ENCODE measurements around the gene AP3S1. TPM values are rescaled to one million over a fixed set of nuclear protein-coding genes. Genes with fewer than 3 reads are reported as not detected.

AP3S1 gene
- total RNA-seq, 1 donor from 2014 or later = 133 TPM

- no peaks in the 10 kb centered on the region for H3K4me1 Mint-ChIP-seq (ENCODE audit: low read depth)
- no peak for TF ChIP-seq CTCF (IDR thresholded peaks at IDR 0.05)
- H3K27me3 Mint-ChIP-seq (ENCODE audit: low read depth) = peaks cover 3% of the 10 kb centered on the region
- DNase-seq (ENCODE audit: low spot score) = no peak
- H3K27ac Mint-ChIP-seq (ENCODE audit: unreplicated experiment) = no peak within 1 kb of the TSS
- no peaks in the 10 kb centered on the region for H3K36me3 Mint-ChIP-seq (ENCODE audit: low read depth)
- H3K9me3 Mint-ChIP-seq (ENCODE audit: low read depth) = peaks cover 4% of the 10 kb centered on the region
- H3K4me3 Mint-ChIP-seq (ENCODE audit: unreplicated experiment) = no peak within 1 kb of the TSS
Observed at GRCh38 chr5:115962239-115962564, 120.5 kb downstream of the AP3S1 start, which contains the start of gene LVRN. LVRN (plus strand) TSS chr5:115962475; CDS start chr5:115962618, 143 bp downstream.

GRCh38 chr5:115962565-115963402, 121.0 kb downstream of the AP3S1 start:
- no peak for TF ChIP-seq CTCF (IDR thresholded peaks at IDR 0.05)
- DNase-seq (ENCODE audit: low spot score) = peak; percentile 94
- Mint-ChIP-seq H3K27me3 (ENCODE audit: low read depth) (peaks cover 3% of the 10 kb centered on the region), H3K27ac (ENCODE audit: unreplicated experiment) (no peak overlapping the region), H3K4me3 (ENCODE audit: unreplicated experiment) (no peak overlapping the region), H3K9me3 (ENCODE audit: low read depth) (peaks cover 4% of the 10 kb centered on the region), H3K4me1 (ENCODE audit: low read depth) (no peaks in the 10 kb centered on the region), H3K36me3 (ENCODE audit: low read depth) (no peaks in the 10 kb centered on the region)

- Mint-ChIP-seq H3K36me3 (ENCODE audit: low read depth) (no peaks in the 10 kb centered on the region), H3K27ac (ENCODE audit: unreplicated experiment) (no peak overlapping the region), H3K4me3 (ENCODE audit: unreplicated experiment) (no peak overlapping the region), H3K27me3 (ENCODE audit: low read depth) (peaks cover 3% of the 10 kb centered on the region), H3K9me3 (ENCODE audit: low read depth) (peaks cover 4% of the 10 kb centered on the region), H3K4me1 (ENCODE audit: low read depth) (no peaks in the 10 kb centered on the region)
- TF ChIP-seq CTCF (IDR thresholded peaks at IDR 0.05) = no peak
- no peak for DNase-seq (ENCODE audit: low spot score)
Observed at GRCh38 chr5:115963566-115963965, 121.8 kb downstream of the AP3S1 start.

Other genes starting within 250 kb of the AP3S1 start
- 3.2 to 4.7 TPM (median 4.0 TPM) in 3 replicates for gene TICAM2, start 239.5 kb upstream of the AP3S1 start, total RNA-seq
- 122 to 146 TPM (median 132 TPM) in 3 replicates for gene TMED7, start 215.9 kb upstream of the AP3S1 start, total RNA-seq
- gene CDO1, start 25.3 kb upstream of the AP3S1 start, total RNA-seq = 2.8 to 7.1 TPM (median 3.3 TPM) in 3 replicates
- gene ATG12, start 370 bp upstream of the AP3S1 start, total RNA-seq = 45.4 to 57.9 TPM (median 48.0 TPM) in 3 replicates
- 0.19 to 0.62 TPM (median 0.46 TPM) in 3 replicates for gene LVRN, start 120.5 kb downstream of the AP3S1 start, total RNA-seq
- gene ARL14EPL, start 190.5 kb downstream of the AP3S1 start, total RNA-seq = not detected in 3 replicates
- 18.0 to 23.0 TPM (median 18.6 TPM) in 3 replicates for gene COMMD10, start 243.1 kb downstream of the AP3S1 start, total RNA-seq

All from chondrocyte (in vitro differentiated cells).